Measurements from ENCODE around the gene PCDHGA5.
"Not testable (repeated sequence)": the region's sequence is repeated elsewhere in the genome, so short reads cannot be mapped to it uniquely, and the experiment has no call there.

The PCDHGA5 gene

DNA sequence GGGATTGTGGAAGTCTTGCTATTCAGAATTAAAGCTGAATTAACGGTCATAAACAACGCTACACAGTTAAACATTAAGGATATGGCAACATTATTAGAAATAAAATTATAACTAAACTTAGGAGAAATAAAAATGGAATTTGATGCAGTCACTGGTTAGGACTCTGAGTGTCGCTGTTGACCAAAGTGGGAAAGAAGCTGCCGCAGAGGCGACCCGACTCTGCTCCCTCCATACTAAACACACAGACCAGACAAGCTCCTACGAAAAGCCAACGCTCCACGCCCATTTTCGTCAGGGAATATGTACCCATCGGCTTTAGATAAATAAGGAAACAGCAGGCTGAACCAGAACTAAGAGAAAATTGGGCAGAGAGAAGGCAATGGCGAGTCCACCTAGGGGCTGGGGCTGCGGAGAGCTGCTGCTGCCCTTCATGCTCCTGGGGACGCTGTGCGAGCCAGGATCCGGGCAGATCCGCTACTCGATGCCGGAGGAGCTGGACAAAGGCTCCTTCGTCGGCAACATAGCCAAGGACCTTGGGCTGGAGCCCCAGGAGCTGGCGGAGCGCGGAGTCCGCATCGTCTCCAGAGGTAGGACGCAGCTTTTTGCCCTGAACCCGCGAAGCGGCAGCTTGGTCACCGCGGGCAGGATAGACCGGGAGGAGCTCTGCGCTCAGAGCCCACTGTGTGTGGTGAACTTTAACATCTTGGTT is at the start of gene PCDHGA5:
PCDHGA5 (plus strand) TSS at position 211 of the 709 bp plus-strand sequence; CDS start at position 380, 169 bp downstream.
- DNase-seq = no peak

DNA sequence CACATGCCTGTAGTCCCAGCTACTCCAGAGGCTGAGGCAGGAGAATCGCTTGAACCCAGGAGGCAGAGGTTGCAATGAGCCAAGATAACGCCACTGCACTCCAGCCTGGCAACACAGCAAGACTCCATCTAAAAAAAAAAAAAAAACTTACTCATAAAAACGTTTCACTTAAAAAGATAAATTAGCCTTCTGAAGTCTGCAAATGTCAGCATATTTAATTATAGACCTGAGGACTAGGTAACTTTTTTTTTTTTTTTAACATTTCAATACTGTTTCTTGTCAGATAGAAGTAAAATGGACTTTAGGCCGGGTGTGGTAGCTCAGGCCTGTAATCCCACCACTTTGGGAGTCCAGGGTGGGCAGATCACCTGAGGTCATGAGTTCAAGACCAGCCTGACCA is 47.0 kb upstream of the PCDHGA5 start:
- DNase-seq = not testable (repeated sequence)

GRCh38 chr5:141319202-141319601 is 44.8 kb upstream of the PCDHGA5 start:
- no peak for DNase-seq

GRCh38 chr5:141319699-141320098 is 44.3 kb upstream of the PCDHGA5 start:
- DNase-seq = no peak

DNA sequence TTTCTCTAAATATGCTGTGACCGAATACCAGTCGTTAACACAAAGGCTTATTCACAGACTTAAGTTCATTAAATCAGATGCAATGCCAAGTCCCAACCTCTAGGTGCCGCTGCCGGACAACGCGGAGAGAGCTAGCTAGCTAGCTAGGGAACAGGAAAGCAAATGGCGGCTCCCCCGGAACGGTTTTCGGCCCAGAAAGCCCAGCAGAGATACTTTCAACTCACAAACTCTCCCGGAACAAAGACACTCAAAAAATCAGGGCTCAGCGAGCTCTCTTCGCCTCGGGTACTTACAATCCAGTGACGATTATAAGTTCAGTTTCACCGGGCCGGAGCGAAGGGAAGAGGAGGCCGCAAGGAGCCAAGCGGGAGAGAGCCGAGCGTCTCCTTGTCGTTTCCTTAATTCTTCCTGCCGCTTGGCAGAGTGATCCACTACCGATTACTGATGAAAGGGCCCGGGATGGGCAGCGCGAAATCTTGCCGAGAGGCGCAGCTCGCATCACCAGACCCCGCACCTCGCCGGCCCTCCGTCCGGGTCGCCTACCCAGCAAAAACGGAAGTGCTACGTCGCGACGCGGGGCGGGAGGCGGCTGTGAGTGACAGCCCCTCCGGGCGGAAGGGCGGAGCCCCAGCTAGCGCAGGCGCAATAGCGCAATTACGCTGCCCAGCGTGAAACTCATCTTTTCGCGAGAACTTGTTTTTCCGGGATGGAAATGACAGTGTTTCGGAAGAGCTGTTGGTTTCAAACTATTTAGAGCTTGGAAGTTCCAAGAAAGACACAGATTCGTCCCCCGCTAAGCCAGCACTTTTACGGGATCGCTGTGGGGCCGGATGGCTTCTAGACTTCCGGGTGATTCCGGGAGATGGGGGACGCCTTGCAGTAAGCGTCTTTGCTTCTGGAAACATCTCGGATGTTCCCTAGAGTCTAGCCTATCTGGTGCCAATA is 43.5 kb upstream of the PCDHGA5 start, which contains the start of gene TAF7:
TAF7 (minus strand) TSS at position 560 of the 945 bp plus-strand sequence. CDS start 740 bp downstream, outside the sequence.
- DNase-seq = peak; percentile 97

GRCh38 chr5:141322261-141322660 is 41.7 kb upstream of the PCDHGA5 start:
- no peak for DNase-seq

DNA sequence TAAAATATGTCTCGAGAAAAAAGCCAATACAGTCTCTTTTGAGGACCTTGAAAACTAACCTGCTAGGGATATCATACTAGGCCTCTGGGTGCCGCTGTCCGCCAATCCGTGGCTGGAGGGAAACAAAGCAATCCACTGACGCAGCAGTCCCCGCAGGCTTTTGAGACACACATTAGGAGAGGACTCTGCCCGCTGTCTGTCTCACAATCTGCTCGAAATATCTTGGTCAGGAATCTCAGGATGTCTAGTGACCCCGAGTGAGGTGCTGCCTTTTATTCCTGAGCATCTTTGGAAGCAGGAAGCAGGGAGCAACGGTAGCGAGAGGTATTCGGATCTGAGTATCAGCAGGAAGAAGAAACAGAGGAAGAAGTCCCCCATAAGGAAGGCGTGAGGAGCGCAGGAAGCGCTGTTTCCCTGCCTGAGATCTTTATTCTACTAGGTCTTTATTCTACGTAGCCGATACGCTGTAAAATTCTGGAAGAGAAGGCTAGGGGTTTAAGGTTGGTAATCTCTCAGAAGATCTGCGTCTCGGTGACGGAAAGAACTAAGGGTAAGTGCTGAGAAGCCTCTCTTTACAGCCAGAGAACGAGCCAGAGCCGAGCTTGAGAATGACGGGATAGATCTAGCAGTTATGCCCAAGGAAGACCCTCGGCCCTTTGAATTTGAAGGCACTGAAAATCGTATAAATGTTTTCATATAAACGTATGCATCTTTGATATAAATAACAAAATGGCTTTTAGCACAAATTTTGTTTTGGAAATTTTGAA is 37.7 kb upstream of the PCDHGA5 start:
- DNase-seq = peak; percentile 46

DNA sequence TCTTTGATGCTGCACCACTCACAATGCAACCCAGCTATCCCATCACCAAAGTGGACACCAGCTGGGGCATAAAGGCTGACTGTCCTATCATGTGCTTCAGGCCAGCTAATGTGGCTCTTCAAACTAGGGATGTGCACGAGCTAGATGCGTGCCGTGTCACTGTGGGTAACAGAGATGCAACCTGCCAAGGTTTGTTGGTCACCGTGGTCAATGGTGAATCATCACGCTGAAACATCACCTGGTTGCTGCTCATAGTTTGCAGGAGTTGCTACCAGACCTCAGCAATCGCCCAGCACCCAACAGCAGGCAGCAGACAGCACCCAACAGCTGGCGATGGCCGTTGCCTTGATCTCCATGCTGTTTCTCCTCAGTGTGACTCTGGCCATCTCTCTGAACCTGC is 35.7 kb upstream of the PCDHGA5 start:
- DNase-seq = no peak

DNA sequence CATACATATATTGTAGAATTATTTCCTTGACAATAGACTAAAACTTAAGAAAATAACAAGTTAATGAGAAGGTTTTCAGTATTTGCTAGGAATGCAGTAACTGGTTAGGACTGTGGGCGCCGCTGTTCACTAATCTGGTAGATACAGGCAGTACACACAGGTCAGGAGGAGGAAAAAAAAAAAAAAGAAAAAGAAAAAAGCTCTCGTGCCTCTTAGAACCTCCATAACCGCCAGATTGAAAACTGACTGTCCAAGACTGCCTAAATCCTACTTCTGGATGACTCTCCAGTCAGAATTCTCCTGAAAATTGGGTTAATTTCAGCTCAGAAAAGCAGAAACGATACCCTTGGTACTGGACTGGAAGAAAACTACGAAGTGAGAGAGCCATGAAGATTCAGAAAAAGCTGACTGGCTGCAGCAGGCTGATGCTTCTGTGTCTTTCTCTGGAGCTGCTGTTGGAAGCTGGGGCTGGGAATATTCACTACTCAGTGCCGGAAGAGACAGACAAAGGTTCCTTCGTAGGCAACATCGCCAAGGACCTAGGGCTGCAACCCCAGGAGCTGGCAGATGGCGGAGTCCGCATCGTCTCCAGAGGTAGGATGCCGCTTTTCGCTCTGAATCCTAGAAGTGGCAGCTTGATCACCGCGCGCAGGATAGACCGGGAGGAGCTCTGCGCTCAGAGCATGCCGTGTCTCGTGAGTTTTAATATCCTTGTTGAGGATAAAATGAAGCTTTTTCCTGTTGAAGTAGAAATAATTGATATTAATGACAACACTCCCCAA is 33.5 kb upstream of the PCDHGA5 start, which contains the start of gene PCDHGA1:
PCDHGA1 (plus strand) TSS at position 216 of the 782 bp plus-strand sequence.
- DNase-seq = peak; percentile 40

GRCh38 chr5:141332571-141332970 is 31.4 kb upstream of the PCDHGA5 start:
- not testable (repeated sequence) for DNase-seq

DNA sequence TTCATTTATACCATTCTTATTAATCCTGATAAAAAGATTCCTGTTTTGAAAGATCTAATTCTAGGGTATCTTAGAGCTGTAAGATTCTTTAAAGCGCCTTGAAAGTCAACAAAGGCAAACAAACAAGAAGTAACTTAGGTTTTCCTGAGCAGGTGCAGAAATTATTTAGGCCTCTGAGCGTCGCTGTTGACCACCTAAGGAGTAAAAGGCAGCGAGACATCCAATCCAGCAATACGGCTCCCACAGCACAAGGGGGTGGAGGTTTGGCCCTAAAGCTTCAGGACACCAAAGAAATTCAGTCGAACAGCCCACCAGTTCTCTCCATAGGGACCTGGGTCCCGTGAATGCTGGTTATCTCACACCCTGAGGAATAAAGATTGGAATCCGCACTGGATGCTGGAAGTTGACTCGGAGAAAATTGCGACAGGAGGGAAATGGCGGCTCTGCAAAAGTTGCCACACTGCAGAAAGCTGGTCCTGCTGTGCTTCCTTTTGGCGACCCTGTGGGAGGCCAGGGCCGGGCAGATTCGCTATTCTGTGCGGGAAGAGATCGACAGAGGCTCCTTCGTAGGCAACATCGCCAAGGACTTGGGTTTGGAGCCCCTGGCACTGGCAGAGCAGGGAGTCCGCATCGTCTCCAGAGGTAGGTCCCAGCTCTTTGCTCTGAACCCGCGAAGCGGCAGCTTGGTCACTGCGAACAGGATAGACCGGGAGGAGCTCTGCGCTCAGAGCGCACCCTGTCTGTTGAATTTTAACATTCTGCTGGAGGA is 25.2 kb upstream of the PCDHGA5 start, which contains the start of gene PCDHGA2:
PCDHGA2 (plus strand) TSS at position 223 of the 769 bp plus-strand sequence.
- DNase-seq = peak; percentile 51

DNA sequence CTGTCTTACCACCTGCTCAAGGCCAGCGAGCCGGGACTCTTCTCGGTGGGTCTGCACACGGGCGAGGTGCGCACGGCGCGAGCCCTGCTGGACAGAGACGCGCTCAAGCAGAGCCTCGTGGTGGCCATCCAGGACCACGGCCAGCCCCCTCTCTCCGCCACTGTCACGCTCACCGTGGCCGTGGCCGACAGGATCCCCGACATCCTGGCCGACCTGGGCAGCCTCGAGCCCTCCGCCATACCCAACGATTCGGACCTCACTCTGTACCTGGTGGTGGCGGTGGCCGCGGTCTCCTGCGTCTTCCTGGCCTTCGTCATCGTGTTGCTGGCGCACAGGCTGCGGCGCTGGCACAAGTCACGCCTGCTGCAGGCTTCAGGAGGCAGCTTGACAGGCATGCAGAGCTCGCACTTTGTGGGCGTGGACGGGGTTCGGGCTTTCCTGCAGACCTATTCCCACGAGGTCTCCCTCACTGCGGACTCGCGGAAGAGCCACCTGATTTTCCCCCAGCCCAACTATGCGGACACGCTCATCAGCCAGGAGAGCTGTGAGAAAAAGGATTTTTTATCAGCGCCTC is 23.1 kb upstream of the PCDHGA5 start:
- DNase-seq = not testable (repeated sequence)

- DNase-seq = no peak
Measured at GRCh38 chr5:141342773-141343172, 21.2 kb upstream of the PCDHGA5 start.

DNA sequence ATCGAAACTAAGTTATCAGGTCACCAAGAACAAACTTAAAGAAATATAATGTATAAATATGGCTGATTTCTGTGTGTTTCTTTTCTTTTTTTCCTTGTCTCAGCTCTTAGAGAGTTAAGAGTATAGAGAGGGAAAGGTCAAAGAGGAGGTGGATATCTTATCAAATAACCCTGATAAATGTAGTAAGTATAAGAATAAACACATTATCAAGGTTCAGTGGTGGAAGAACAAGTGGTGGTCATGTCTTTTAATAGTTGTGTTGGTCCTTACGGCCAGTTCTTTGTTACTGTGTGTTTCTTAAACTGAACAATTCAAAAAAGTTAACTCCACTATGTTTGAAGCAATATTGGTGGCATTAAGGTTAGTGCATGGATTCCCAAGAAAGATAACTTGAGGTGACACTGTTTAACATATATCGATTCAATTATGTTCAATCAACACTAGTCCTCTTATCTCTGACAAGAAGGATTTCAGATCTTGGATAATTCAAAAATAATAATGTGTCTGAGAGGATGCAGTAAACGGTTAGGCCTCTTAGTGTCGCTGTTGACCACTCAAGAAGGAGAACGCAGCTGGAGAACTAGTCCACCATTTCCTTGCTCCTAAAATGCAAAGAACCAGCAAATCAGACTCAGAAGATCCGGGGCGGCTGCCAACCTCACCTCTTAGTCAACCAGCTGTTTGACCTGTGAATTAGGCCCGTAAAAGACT is 20.6 kb upstream of the PCDHGA5 start, which contains the start of gene PCDHGA3:
PCDHGA3 (plus strand) TSS at position 588 of the 711 bp plus-strand sequence. CDS start 205 bp downstream, outside the sequence.
- peak; percentile 48 for DNase-seq

DNA sequence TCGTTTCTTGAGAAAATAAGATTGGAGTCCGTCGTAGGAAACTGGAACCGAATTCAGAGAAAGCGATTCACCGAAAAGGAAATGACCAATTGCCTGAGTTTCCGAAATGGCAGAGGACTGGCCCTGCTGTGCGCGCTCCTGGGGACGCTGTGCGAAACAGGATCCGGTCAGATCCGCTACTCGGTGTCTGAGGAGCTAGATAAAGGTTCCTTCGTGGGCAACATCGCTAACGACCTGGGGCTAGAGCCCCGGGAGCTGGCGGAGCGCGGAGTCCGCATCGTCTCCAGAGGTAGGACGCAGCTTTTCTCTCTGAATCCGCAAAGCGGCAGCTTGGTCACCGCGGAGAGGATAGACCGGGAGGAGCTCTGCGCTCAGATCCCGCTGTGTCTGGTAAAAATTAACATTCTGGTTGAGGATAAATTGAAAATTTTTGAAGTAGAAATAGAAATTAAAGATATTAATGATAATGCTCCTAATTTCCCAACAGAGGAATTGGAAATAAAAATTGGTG is 20.0 kb upstream of the PCDHGA5 start:
- DNase-seq = no peak

DNA sequence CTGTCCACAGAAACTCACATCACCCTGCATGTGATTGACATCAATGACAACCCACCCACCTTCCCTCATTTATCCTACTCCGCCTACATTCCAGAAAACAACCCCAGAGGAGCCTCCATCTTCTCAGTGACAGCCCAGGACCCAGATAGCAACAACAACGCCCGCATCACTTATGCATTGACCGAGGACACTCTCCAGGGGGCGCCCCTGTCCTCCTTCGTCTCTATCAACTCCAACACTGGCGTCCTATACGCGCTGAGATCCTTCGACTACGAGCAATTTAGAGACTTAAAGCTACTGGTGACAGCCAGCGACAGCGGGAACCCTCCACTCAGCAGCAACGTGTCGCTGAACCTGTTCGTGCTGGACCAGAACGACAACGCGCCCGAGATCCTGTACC is 18.6 kb upstream of the PCDHGA5 start:
- DNase-seq = no peak

GRCh38 chr5:141346017-141346416 is 17.9 kb upstream of the PCDHGA5 start:
- not testable (repeated sequence) for DNase-seq

GRCh38 chr5:141349917-141350619 is 13.9 kb upstream of the PCDHGA5 start, which contains the start of gene PCDHGB1:
Gene PCDHGB1, plus strand, starts transcription at chr5:141350099. Its CDS starts 162 bp downstream, at chr5:141350261.
- DNase-seq = peak; percentile 46

- no peak for DNase-seq
Measured at GRCh38 chr5:141351591-141351990, 12.4 kb upstream of the PCDHGA5 start.

Measured in hematopoietic multipotent progenitor cell treated with erythropoietin and hydrocortisone succinate and interleukin-3 and kit ligand, for 4 days (in vitro differentiated cells).